ENCODE data around the gene FYTTD1. TPM values are rescaled to one million over a fixed set of nuclear protein-coding genes. Genes with fewer than 3 reads are reported as not detected.

Gene FYTTD1
- total RNA-seq, 1 donor from 2014 or later = 67.2 TPM

GRCh38 chr3:197820550-197821335 is 71.1 kb downstream of the FYTTD1 start:
- DNase-seq (ENCODE audit: extremely low spot score, unreplicated experiment) = no peak
- Mint-ChIP-seq H3K4me3 (ENCODE audit: unreplicated experiment) (no peak overlapping the region), H3K27ac (ENCODE audit: unreplicated experiment) (peak overlapping the region; percentile 13), H3K4me1 (ENCODE audit: unreplicated experiment) (peaks cover 22% of the 10 kb centered on the region), H3K27me3 (ENCODE audit: unreplicated experiment) (no peaks in the 10 kb centered on the region), H3K36me3 (ENCODE audit: unreplicated experiment) (peaks cover 21% of the 10 kb centered on the region), H3K9me3 (ENCODE audit: unreplicated experiment) (no peaks in the 10 kb centered on the region)
- no peak for TF ChIP-seq CTCF (IDR thresholded peaks at IDR 0.05)

DNA sequence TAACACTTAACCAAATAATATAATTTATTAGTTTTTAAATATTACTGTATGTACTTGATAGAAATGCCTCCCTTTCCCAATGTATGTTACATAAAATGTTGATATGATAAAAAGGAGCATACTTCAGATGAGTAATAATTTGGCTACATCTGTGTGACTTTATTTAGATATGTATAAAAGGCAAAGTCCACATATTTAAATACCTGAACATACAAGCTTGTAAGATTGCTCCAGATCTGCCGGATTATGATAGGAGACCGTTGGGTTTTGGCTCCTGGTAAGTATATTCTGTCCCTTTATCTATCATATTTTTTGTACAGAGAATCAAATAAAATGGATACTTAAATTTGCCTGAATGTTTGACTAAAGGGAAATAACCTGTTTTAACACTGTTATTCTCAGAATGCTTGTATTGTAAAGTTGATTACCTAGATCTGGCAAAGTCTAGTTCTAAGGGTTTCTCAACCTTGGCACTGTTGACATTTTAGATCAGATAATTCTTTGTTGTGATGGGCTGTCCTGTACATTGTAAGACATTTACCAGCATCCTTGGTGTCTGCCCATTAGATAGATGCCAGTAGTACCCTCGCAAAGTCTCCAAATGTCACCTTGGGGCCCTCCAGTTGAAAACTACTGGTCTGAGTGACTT is 79.8 kb downstream of the FYTTD1 start:
- TF ChIP-seq CTCF (IDR thresholded peaks at IDR 0.05) = no peak
- Mint-ChIP-seq H3K27ac (ENCODE audit: unreplicated experiment) (no peak overlapping the region), H3K4me1 (ENCODE audit: unreplicated experiment) (no peaks in the 10 kb centered on the region), H3K27me3 (ENCODE audit: unreplicated experiment) (no peaks in the 10 kb centered on the region), H3K36me3 (ENCODE audit: unreplicated experiment) (peaks cover 51% of the 10 kb centered on the region), H3K9me3 (ENCODE audit: unreplicated experiment) (no peaks in the 10 kb centered on the region), H3K4me3 (ENCODE audit: unreplicated experiment) (no peak overlapping the region)
- DNase-seq (ENCODE audit: extremely low spot score, unreplicated experiment) = no peak

DNA sequence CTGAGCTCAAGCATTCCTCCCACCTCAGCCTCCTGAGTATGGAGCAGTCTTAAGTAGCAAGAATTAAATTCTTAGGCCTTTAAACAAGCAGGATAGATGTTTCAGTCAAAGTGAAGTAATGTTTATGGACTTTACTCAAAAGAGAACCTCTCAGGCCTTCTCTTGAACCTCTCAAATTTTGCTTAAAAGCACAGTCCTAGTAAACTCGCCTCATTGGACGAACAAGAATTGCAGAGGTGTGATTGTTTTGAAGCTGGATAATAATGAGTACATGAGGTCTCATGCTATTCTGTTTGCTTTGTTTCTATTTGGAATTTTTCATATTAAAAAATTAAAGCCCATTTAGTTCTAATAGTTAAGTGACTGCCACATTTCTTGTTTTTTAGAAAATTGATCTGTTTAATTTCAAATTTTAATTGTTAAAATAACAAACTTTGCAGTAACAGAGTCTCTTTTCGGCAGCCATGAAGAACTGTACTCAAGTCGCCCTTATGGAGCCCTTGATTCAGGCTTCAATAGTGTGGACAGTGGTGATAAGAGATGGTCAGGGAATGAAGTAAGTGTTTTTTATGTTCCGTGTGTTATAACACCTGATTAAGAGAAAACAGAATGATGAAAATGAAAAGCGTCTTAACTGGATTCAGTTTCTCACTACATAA is 80.8 kb downstream of the FYTTD1 start:
- Mint-ChIP-seq H3K36me3 (ENCODE audit: unreplicated experiment) (peaks cover 53% of the 10 kb centered on the region), H3K9me3 (ENCODE audit: unreplicated experiment) (no peaks in the 10 kb centered on the region), H3K4me3 (ENCODE audit: unreplicated experiment) (no peak overlapping the region), H3K27ac (ENCODE audit: unreplicated experiment) (no peak overlapping the region), H3K27me3 (ENCODE audit: unreplicated experiment) (no peaks in the 10 kb centered on the region), H3K4me1 (ENCODE audit: unreplicated experiment) (no peaks in the 10 kb centered on the region)
- DNase-seq (ENCODE audit: extremely low spot score, unreplicated experiment) = no peak
- no peak for TF ChIP-seq CTCF (IDR thresholded peaks at IDR 0.05)

GRCh38 chr3:197830967-197831313 is 81.3 kb downstream of the FYTTD1 start:
- H3K4me3 Mint-ChIP-seq (ENCODE audit: unreplicated experiment) = no peak overlapping the region
- TF ChIP-seq CTCF (IDR thresholded peaks at IDR 0.05) = no peak

More at GRCh38 chr3:197830967-197831313, 81.3 kb downstream of the FYTTD1 start:
- Mint-ChIP-seq H3K27me3 (ENCODE audit: unreplicated experiment) (no peaks in the 10 kb centered on the region), H3K9me3 (ENCODE audit: unreplicated experiment) (no peaks in the 10 kb centered on the region), H3K27ac (ENCODE audit: unreplicated experiment) (no peak overlapping the region), H3K4me1 (ENCODE audit: unreplicated experiment) (no peaks in the 10 kb centered on the region), H3K36me3 (ENCODE audit: unreplicated experiment) (peaks cover 55% of the 10 kb centered on the region)
- no peak for DNase-seq (ENCODE audit: extremely low spot score, unreplicated experiment)
